ENCODE data around the gene KDM4C.

- no peak for TF ChIP-seq TAF1 (IDR thresholded peaks at IDR 0.05; ENCODE audit: borderline replicate concordance, low read depth, low read length)
- TF ChIP-seq POLR2A (IDR thresholded peaks at IDR 0.05; ENCODE audit: low read depth, low read length), result no peak
Measured at GRCh38 chr9:7079051-7079450, 321.3 kb downstream of the KDM4C start.
